VCaP (cell line): ENCODE data around the gene HMGCR.

Experiments used
- H3K27ac ChIP-seq: fragments of 450-650 bp; 2 replicates; pipeline ENCODE4 v1.5.1; 2017
- CTCF ChIP-seq: fragments of 450-650 bp; conservative IDR thresholded peaks from 2 replicates; pipeline ENCODE4 v1.5.1; 2017; ENCODE audit warnings: mild to moderate bottlenecking, moderate library complexity

The HMGCR gene

GRCh38 chr5:75368391-75368790 is 31.4 kb downstream of the HMGCR start:
- H3K27ac ChIP-seq, result no peak overlapping the region
- no peak for TF ChIP-seq CTCF

DNA sequence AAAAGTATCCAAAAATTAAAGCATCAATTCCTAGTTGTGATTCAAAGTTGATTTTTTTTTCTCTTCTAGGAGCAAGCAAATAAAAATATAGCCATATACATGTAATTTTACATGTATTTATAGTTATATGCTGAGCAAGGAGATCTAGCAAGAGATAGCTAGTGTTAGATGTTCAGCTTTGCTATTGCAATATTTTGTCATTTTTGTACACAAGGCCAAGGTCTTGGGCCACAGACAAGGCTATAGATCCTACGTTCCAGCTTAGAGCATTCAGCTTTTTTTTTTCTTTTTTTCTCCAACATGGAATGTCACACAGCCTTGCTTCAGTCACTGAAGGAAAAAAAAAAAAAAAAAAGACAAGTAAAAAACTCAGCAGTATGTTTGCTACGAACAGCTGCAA is 36.8 kb downstream of the HMGCR start:
- no peak for TF ChIP-seq CTCF
- H3K27ac ChIP-seq, result no peak overlapping the region

GRCh38 chr5:75374394-75374814 is 37.4 kb downstream of the HMGCR start:
- H3K27ac ChIP-seq, result no peak overlapping the region
- TF ChIP-seq CTCF, result no peak

GRCh38 chr5:75375414-75375813 is 38.4 kb downstream of the HMGCR start:
- H3K27ac ChIP-seq, result no peak overlapping the region

DNA sequence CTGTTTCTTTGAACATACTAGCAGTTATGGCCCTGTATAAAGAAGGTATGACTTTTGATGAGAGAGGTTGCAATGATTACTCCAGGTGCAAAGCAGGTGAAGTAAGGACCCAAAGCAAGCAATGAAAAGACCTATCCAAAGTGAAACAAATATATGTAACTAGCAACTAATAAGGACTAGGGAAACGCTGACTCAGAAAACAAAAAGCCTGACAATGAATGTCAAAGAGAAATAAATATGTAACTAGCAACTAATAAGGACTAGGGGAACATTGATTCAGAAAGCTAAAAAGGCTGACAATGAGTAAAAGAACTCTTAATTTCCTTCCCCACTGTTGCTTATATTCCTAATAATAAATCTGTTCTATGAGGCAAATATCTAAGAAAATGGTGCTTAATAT is 43.1 kb downstream of the HMGCR start:
- TF ChIP-seq CTCF, result no peak
- no peak overlapping the region for H3K27ac ChIP-seq

More at GRCh38 chr5:75375414-75375813, 38.4 kb downstream of the HMGCR start:
- no peak for TF ChIP-seq CTCF

- H3K27ac ChIP-seq, result no peak overlapping the region
- TF ChIP-seq CTCF, result no peak
These were observed 44.4 kb downstream of the HMGCR start for GRCh38 chr5:75381456-75381855.

GRCh38 chr5:75384218-75384617 is 47.2 kb downstream of the HMGCR start:
- no peak for TF ChIP-seq CTCF
- H3K27ac ChIP-seq, result no peak overlapping the region

DNA sequence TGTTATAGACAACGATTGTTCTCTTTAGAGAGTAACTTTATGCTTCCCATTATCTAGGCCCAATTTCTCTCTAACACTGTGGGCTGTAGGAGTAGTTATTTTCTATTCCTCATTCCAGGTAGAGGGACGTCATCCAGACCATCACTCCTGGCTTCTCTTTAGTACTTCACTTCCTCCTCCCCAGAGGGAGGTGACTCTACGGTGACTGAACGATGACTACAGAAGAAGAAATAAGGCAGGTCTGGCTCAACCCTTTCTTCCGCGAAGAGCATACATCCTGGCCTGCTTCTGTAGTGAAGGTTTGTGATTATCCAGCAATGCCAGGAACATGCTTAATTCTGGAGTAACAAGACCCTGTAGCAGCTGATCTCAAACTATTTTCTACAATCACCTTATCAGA is 50.8 kb downstream of the HMGCR start:
- H3K27ac ChIP-seq, result no peak overlapping the region

More for the DNA sequence above, 50.8 kb downstream of the HMGCR start:
- no peak for TF ChIP-seq CTCF
